ENCODE data around the gene PITX1. TPM values are rescaled to one million over a fixed set of nuclear protein-coding genes. Genes with fewer than 3 reads are reported as not detected.

Gene PITX1
- total and polyA plus RNA-seq, 2 donors (not counting 3 experiments of a cell fraction or from before 2014, with no cell fraction given): 0.48 to 6.0 TPM

- H3K9me1 ChIP-seq (replicated peaks; ENCODE audit: control insufficient read depth, extremely low read depth, insufficient read depth, low read length): no peaks in the 10 kb centered on the region
- no peak for FAIRE-seq
- H3K27me3 ChIP-seq (ENCODE audit: control insufficient read depth in 2 of 2, insufficient read depth in 2 of 2, low read length in 2 of 2): peaks cover 2% of the 10 kb centered on the region in 2 experiments
- H3K9ac ChIP-seq (replicated peaks; ENCODE audit: extremely low read depth, insufficient read depth, low read length): no peak overlapping the region
- no peaks in the 10 kb centered on the region for H3K36me3 ChIP-seq (ENCODE audit: control insufficient read depth in 2 of 2, extremely low read depth in 1 of 2, insufficient read depth in 2 of 2, low read length in 2 of 2)
- no peak overlapping the region for H2AFZ ChIP-seq (ENCODE audit: low read depth, low read length)
- TF ChIP-seq POLR2AphosphoS5 (IDR thresholded peaks at IDR 0.05; ENCODE audit: insufficient read depth, low read depth, low read length) (no peak), JUN (IDR thresholded peaks at IDR 0.05; ENCODE audit: borderline replicate concordance, insufficient read depth, insufficient read length, low read depth) (no peak)
- intact Hi-C loops (cut with micrococcal nuclease): no loop called here
- no peaks in the 10 kb centered on the region for H3K4me1 ChIP-seq (ENCODE audit: control insufficient read depth, extremely low read depth, insufficient read depth, low read length)
- no peak overlapping the region for H3K4me3 ChIP-seq (replicated peaks in 1 of 3; ENCODE audit: insufficient read depth in 1 of 3, low read depth in 1 of 3, low read length in 3 of 3)
- CTCF ChIA-PET: no interaction called here
- no peaks in the 10 kb centered on the region for H3K9me3 ChIP-seq (replicated peaks; ENCODE audit: control insufficient read depth, insufficient read depth, low read length)
- dilution Hi-C loops (cut with MboI; ENCODE audit: extremely low pct_ligation_motif_present, low sequenced_read_pairs): no loop called here
- no peak for DNase-seq (ENCODE audit: low read depth, low spot score)
- no TSS peak for BruUV-seq (replicated peaks)
- no peak overlapping the region for H3K27ac ChIP-seq (ENCODE audit: insufficient read depth, low read depth, low read length)
- no peaks in the 10 kb centered on the region for H3K79me2 ChIP-seq (ENCODE audit: control insufficient read depth, insufficient read depth, low read length)
- H3K4me2 ChIP-seq (ENCODE audit: insufficient read depth, low read length): no peak overlapping the region
- H4K20me1 ChIP-seq (replicated peaks; ENCODE audit: control insufficient read depth, extremely low read depth, insufficient read depth, low read length): no peaks in the 10 kb centered on the region
- POLR2A ChIA-PET: no interaction called here
These were observed 42.0 kb upstream of the PITX1 start for GRCh38 chr5:135076051-135076491.

- H3K9me3 ChIP-seq (replicated peaks; ENCODE audit: control insufficient read depth, insufficient read depth, low read length): no peaks in the 10 kb centered on the region
- DNase-seq (ENCODE audit: low read depth, low spot score): no peak
- ChIA-PET POLR2A (no interaction called here), CTCF (no interaction called here)
- H3K27me3 ChIP-seq (ENCODE audit: control insufficient read depth in 2 of 2, insufficient read depth in 2 of 2, low read length in 2 of 2): peaks cover 0 to 2% of the 10 kb centered on the region in 2 experiments
- H3K27ac ChIP-seq (ENCODE audit: insufficient read depth, low read depth, low read length): no peak overlapping the region
- intact Hi-C loops (cut with micrococcal nuclease): no loop called here
- TF ChIP-seq MYC (IDR thresholded peaks at IDR 0.05; ENCODE audit: low read depth, low read length): no peak
- no peak for TF ChIP-seq EZH2 (IDR thresholded peaks at IDR 0.05; ENCODE audit: borderline replicate concordance, low read depth, low read length, severe bottlenecking)
- no peak for TF ChIP-seq JUN (IDR thresholded peaks at IDR 0.05; ENCODE audit: borderline replicate concordance, insufficient read depth, insufficient read length, low read depth)
- no peak for TF ChIP-seq GATA2 (IDR thresholded peaks at IDR 0.05; ENCODE audit: insufficient read depth, insufficient read length, low read depth, low read length)
- no peak for TF ChIP-seq POLR2AphosphoS5 (IDR thresholded peaks at IDR 0.05; ENCODE audit: insufficient read depth, low read depth, low read length)
- TF ChIP-seq MAX (IDR thresholded peaks at IDR 0.05; ENCODE audit: insufficient read depth, insufficient read length): no peak
- TF ChIP-seq CTCF (IDR thresholded peaks at IDR 0.05; ENCODE audit: extremely low read depth in 1 of 2, insufficient read depth in 1 of 2, low read depth in 1 of 2, low read length in 2 of 2): no peak
- TF ChIP-seq POLR2A (IDR thresholded peaks at IDR 0.05; ENCODE audit: low read depth, low read length): no peak
- no peak overlapping the region for H2AFZ ChIP-seq (ENCODE audit: low read depth, low read length)
- H3K79me2 ChIP-seq (ENCODE audit: control insufficient read depth, insufficient read depth, low read length): no peaks in the 10 kb centered on the region
- no peak overlapping the region for H3K9ac ChIP-seq (replicated peaks; ENCODE audit: extremely low read depth, insufficient read depth, low read length)
- no TSS peak for BruUV-seq (replicated peaks)
- H3K9me1 ChIP-seq (replicated peaks; ENCODE audit: control insufficient read depth, extremely low read depth, insufficient read depth, low read length): no peaks in the 10 kb centered on the region
- no peak overlapping the region for H3K4me2 ChIP-seq (ENCODE audit: insufficient read depth, low read length)
- FAIRE-seq: no peak
- no peaks in the 10 kb centered on the region for H3K36me3 ChIP-seq (ENCODE audit: control insufficient read depth in 2 of 2, extremely low read depth in 1 of 2, insufficient read depth in 2 of 2, low read length in 2 of 2)
- no peaks in the 10 kb centered on the region for H3K4me1 ChIP-seq (ENCODE audit: control insufficient read depth, extremely low read depth, insufficient read depth, low read length)
- dilution Hi-C loops (cut with MboI; ENCODE audit: extremely low pct_ligation_motif_present, low sequenced_read_pairs): no loop called here
- no peaks in the 10 kb centered on the region for H4K20me1 ChIP-seq (replicated peaks; ENCODE audit: control insufficient read depth, extremely low read depth, insufficient read depth, low read length)
- H3K4me3 ChIP-seq (replicated peaks in 1 of 3; ENCODE audit: insufficient read depth in 1 of 3, low read depth in 1 of 3, low read length in 3 of 3): no peak overlapping the region
These were observed 41.6 kb upstream of the PITX1 start for GRCh38 chr5:135075621-135076020.
